ENCODE results near the gene DNASE1L1.
A peak's percentile ranks its signal among the peaks of the same experiment; 100 is the strongest.

Gene DNASE1L1

GRCh38 chrX:154368630-154369448 is 40.2 kb downstream of the DNASE1L1 start:
- peak; percentile 90 to 93 for DNase-seq (ENCODE audit: low read depth in 2 of 2)

- no peak for DNase-seq (ENCODE audit: low read depth in 2 of 2)
These were observed 41.4 kb downstream of the DNASE1L1 start for GRCh38 chrX:154367474-154368308.

- no peak for DNase-seq (ENCODE audit: low read depth in 2 of 2)
These were observed 42.4 kb downstream of the DNASE1L1 start for GRCh38 chrX:154366666-154367055.

GRCh38 chrX:154365997-154366665 is 42.9 kb downstream of the DNASE1L1 start:
- no peak for DNase-seq (ENCODE audit: low read depth in 2 of 2)

- no peak for DNase-seq (ENCODE audit: low read depth in 2 of 2)
These were observed 43.9 kb downstream of the DNASE1L1 start for GRCh38 chrX:154365052-154365600.

- no peak for DNase-seq (ENCODE audit: low read depth in 2 of 2)
These were observed 45.2 kb downstream of the DNASE1L1 start for GRCh38 chrX:154363706-154364439.

GRCh38 chrX:154362085-154362742 is 46.8 kb downstream of the DNASE1L1 start:
- no peak for DNase-seq (ENCODE audit: low read depth in 2 of 2)

- no peak for DNase-seq (ENCODE audit: low read depth in 2 of 2)
These were observed 48.8 kb downstream of the DNASE1L1 start for GRCh38 chrX:154360155-154360713.

GRCh38 chrX:154359362-154360154 is 49.5 kb downstream of the DNASE1L1 start:
- no peak for DNase-seq (ENCODE audit: low read depth in 2 of 2)

- DNase-seq (ENCODE audit: low read depth in 2 of 2), result no peak
These were observed 50.2 kb downstream of the DNASE1L1 start for GRCh38 chrX:154358829-154359228.

- no peak for DNase-seq (ENCODE audit: low read depth in 2 of 2)
These were observed 51.0 kb downstream of the DNASE1L1 start for GRCh38 chrX:154358011-154358410.

GRCh38 chrX:154357205-154357604 is 51.8 kb downstream of the DNASE1L1 start:
- DNase-seq (ENCODE audit: low read depth in 2 of 2), result no peak

- no peak for DNase-seq (ENCODE audit: low read depth in 2 of 2)
These were observed 52.5 kb downstream of the DNASE1L1 start for GRCh38 chrX:154356596-154356995.

- DNase-seq (ENCODE audit: low read depth in 2 of 2), result no peak
These were observed 53.3 kb downstream of the DNASE1L1 start for GRCh38 chrX:154355776-154356140.

GRCh38 chrX:154355094-154355775 is 53.8 kb downstream of the DNASE1L1 start:
- no peak for DNase-seq (ENCODE audit: low read depth in 2 of 2)

- no peak for DNase-seq (ENCODE audit: low read depth in 2 of 2)
These were observed 54.5 kb downstream of the DNASE1L1 start for GRCh38 chrX:154354516-154354915.

GRCh38 chrX:154354013-154354412 is 55.0 kb downstream of the DNASE1L1 start:
- DNase-seq (ENCODE audit: low read depth in 2 of 2), result no peak

- DNase-seq (ENCODE audit: low read depth in 2 of 2), result no peak
These were observed 55.7 kb downstream of the DNASE1L1 start for GRCh38 chrX:154353172-154353843.

GRCh38 chrX:154352466-154352865 is 56.6 kb downstream of the DNASE1L1 start:
- no peak for DNase-seq (ENCODE audit: low read depth in 2 of 2)
